Choroid plexus epithelial cell (primary cell): ENCODE results near the gene SLC7A4.

Experiments used
- DNase-seq: peaks from one replicate; pipeline ENCODE4 v3.0.0-alpha.2; 2010; ENCODE audit warnings: low read depth
- H3K4me3 ChIP-seq: 2 replicates; pipeline ENCODE4 v1.5.1; 2011; ENCODE audit warnings: low read depth, mild to moderate bottlenecking, control low read depth, low read length, moderate library complexity
- CTCF ChIP-seq: conservative IDR thresholded peaks from 2 replicates; pipeline ENCODE4 v1.5.1; 2011; ENCODE audit warnings: low read depth, mild to moderate bottlenecking, control low read depth, inconsistent platforms, low read length, moderate library complexity

Gene SLC7A4

GRCh38 chr22:21016644-21017420 is 15.5 kb downstream of the SLC7A4 start:
- TF ChIP-seq CTCF = no peak
- DNase-seq = no peak

GRCh38 chr22:21015466-21016006 is 16.8 kb downstream of the SLC7A4 start:
- no peak for DNase-seq
- H3K4me3 ChIP-seq = no peak overlapping the region
- no peak for TF ChIP-seq CTCF

More at GRCh38 chr22:21016644-21017420, 15.5 kb downstream of the SLC7A4 start:
- no peak overlapping the region for H3K4me3 ChIP-seq

- peak; percentile 46 for DNase-seq
- TF ChIP-seq CTCF = no peak
- peak within 1 kb of the TSS; percentile 67 for H3K4me3 ChIP-seq
These were observed 17.5 kb downstream of the SLC7A4 start, which contains the start of gene P2RX6 for GRCh38 chr22:21014726-21015465. P2RX6 (plus strand) TSS chr22:21015165; CDS start chr22:21015175, 10 bp downstream.

- TF ChIP-seq CTCF = no peak
- DNase-seq = peak; percentile 94
- H3K4me3 ChIP-seq = peak overlapping the region; percentile 67
These were observed 18.1 kb downstream of the SLC7A4 start for GRCh38 chr22:21014202-21014725.

GRCh38 chr22:21013657-21014201 is 18.6 kb downstream of the SLC7A4 start:
- no peak for DNase-seq
- no peak for TF ChIP-seq CTCF
- H3K4me3 ChIP-seq = peak overlapping the region; percentile 67

- TF ChIP-seq CTCF = no peak
- H3K4me3 ChIP-seq = no peak overlapping the region
- DNase-seq = no peak
These were observed 19.6 kb downstream of the SLC7A4 start for GRCh38 chr22:21012446-21013407.
